GM12878 (cell line): ENCODE results near the gene PCBP1. TPM values are rescaled to one million over a fixed set of nuclear protein-coding genes. Genes with fewer than 3 reads are reported as not detected.
A peak's percentile ranks its signal among the peaks of the same experiment; 100 is the strongest.

ENCODE experiments used
- ATAC-seq: fragments of 200-7000 bp; cut with Tn5 transposase; 3 replicates; pipeline ENCODE4 v1.9.1; 2020; ENCODE audit warnings: mild to moderate bottlenecking, moderate library complexity
- BruUV-seq: library from RNA; stranded (reverse); fragments of 400-500 nt; replicated peaks from 2 replicates; lab custom pipeline; 2021; lab: Mats Ljungman, UMichigan
- CTCF ChIA-PET: fragments of 300-600 bp; sonication (Branson Sonifier 250); formaldehyde crosslinking; extraction: SDS; loops from one replicate; lab custom pipeline; 2021; ENCODE audit warnings: inconsistent platforms; lab: Yijun Ruan, JAX
- POLR2A ChIA-PET: fragments of 350-600 bp; formaldehyde crosslinking; extraction: SDS; loops from one replicate; lab custom pipeline; 2021; ENCODE audit warnings: inconsistent platforms; lab: Charles Lee
- RAD21 ChIA-PET: fragments of 300-600 bp; sonication (Branson Sonifier 250); formaldehyde crosslinking; loops from one replicate; lab custom pipeline; 2023; ENCODE audit warnings: antibody characterized with exemption; ENCODE audit not compliant: unreplicated experiment; lab: Charles Lee
- SMC1A ChIA-PET: fragments of 300-600 bp; sonication (Branson Sonifier 250); formaldehyde crosslinking; loops from one replicate; lab custom pipeline; 2023; ENCODE audit not compliant: unreplicated experiment, uncharacterized antibody; lab: Charles Lee
- DNase-seq: peaks from one replicate; pipeline ENCODE4 v3.0.0-alpha.2; 2011; ENCODE audit warnings: low read depth, low spot score
- FAIRE-seq: peaks from 3 replicates; lab custom pipeline; 2011; peaks lifted over from hg19 to GRCh38; lab: Jason Lieb, UNC
- H2AFZ ChIP-seq: 2 replicates; pipeline ENCODE4 v1.6.0; 2011; ENCODE audit warnings: low read depth, low read length, control low read depth; ENCODE audit not compliant: control insufficient read depth
- H3K27ac ChIP-seq: 2 replicates; pipeline ENCODE4 v1.5.1; 2011; ENCODE audit warnings: control low read depth; ENCODE audit not compliant: control insufficient read depth, insufficient read depth
- H3K27me3 ChIP-seq, 2 experiments: replicated peaks in 1 of 2; 2 replicates each; pipeline versions ENCODE4 v1.6.0 to v1.6.1; 2011; ENCODE audit warnings: low read length in 1 of 2; ENCODE audit not compliant: control insufficient read depth in 2 of 2, insufficient read depth in 2 of 2
- H3K36me3 ChIP-seq, 2 experiments: 2 replicates each; pipeline ENCODE4 v1.5.1; 2011; ENCODE audit warnings: low read length in 1 of 2; ENCODE audit not compliant: control insufficient read depth in 2 of 2, insufficient read depth in 2 of 2
- H3K4me1 ChIP-seq: 2 replicates; pipeline ENCODE4 v1.6.1; 2011; ENCODE audit warnings: mild to moderate bottlenecking, low read length, moderate library complexity, mixed read lengths; ENCODE audit not compliant: control insufficient read depth, insufficient read depth
- H3K4me2 ChIP-seq: 2 replicates; pipeline ENCODE4 v1.6.0; 2011; ENCODE audit warnings: control low read depth; ENCODE audit not compliant: control insufficient read depth, insufficient read depth
- H3K4me3 ChIP-seq: fragments of 200-600 bp; sonication (generic); 2 replicates; pipeline ENCODE4 v1.5.1; 2016
- H3K79me2 ChIP-seq: 2 replicates; pipeline ENCODE4 v1.6.0; 2011; ENCODE audit warnings: low read length; ENCODE audit not compliant: control insufficient read depth, insufficient read depth
- H3K9ac ChIP-seq: 2 replicates; pipeline ENCODE4 v1.8.0; 2011; ENCODE audit warnings: low read length, control low read depth, mixed read lengths; ENCODE audit not compliant: control insufficient read depth, insufficient read depth
- H3K9me3 ChIP-seq: replicated peaks from 3 replicates; pipeline ENCODE4 v1.5.1; 2011; ENCODE audit warnings: mild to moderate bottlenecking, low read length; ENCODE audit not compliant: control insufficient read depth, insufficient read depth
- H4K20me1 ChIP-seq: 2 replicates; pipeline ENCODE4 v1.6.0; 2011; ENCODE audit not compliant: control insufficient read depth, insufficient read depth
- CTCF ChIP-seq, 3 experiments: IDR thresholded peaks in 2 of 3; conservative IDR thresholded peaks in 1 of 3; 2 replicates each; pipeline ENCODE4 v1.5.1; 2011; ENCODE audit warnings: low read depth in 3 of 3, low read length in 3 of 3, mild to moderate bottlenecking in 3 of 3, control low read depth in 2 of 3, moderate library complexity in 2 of 3, inconsistent platforms in 1 of 3, mixed read lengths in 1 of 3; ENCODE audit not compliant: control insufficient read depth in 2 of 3, insufficient read depth in 1 of 3; ENCODE audit errors: extremely low read depth in 1 of 3
- MYC ChIP-seq: IDR thresholded peaks from 2 replicates; pipeline ENCODE4 v1.6.1; 2011; ENCODE audit warnings: mild to moderate bottlenecking, low read length, moderate library complexity, inconsistent platforms; ENCODE audit not compliant: insufficient read depth, insufficient replicate concordance, insufficient read length, severe bottlenecking
- RUNX3 ChIP-seq: IDR thresholded peaks from 2 replicates; pipeline ENCODE4 v1.6.1; 2012; ENCODE audit warnings: low read length, inconsistent platforms
- WGBS: methylation state at CpG from one replicate; pipeline ENCODE4 v1.1.6; 2016; ENCODE audit warnings: low lambda C conversion rate; ENCODE audit not compliant: insufficient replicate concordance, insufficient coverage; ENCODE audit errors: missing lambda C conversion rate; 5-methylcytosine and 5-hydroxymethylcytosine counted together
- in situ Hi-C: fragments of 300-500 bp; cut with MboI; formaldehyde crosslinking; loops from 9 replicates; pipeline ENCODE4 v1.14.3; 2018; ENCODE audit warnings: mixed read lengths
- intact Hi-C: fragments of 100-400 bp; cut with micrococcal nuclease; formaldehyde crosslinking; loops from one replicate; pipeline ENCODE4 v1.14.2; 2022; ENCODE audit not compliant: unreplicated experiment
- polyA plus RNA-seq, 11 experiments: library from polyadenylated mRNA; depleted of rRNA in 4 of 11; unstranded in 6 of 11; stranded (reverse) in 5 of 11; fragments of >200 nt; fragmentation: Nextera tagmentation in 4 of 11; fragmentation: Illumina TruSeq in 1 of 11; extraction: Ambion mirVana in 4 of 11; extraction: Trizol in 1 of 11; gene quantifications; 1 replicate in 1 of 11; 2 replicates in 10 of 11; pipeline versions ENCODE4 v1.2.1 to v1.2.3, GENCODE V29; 2011 to 2016; ENCODE audit warnings: inconsistent platforms in 2 of 11, missing spikeins in 2 of 11, low read depth in 1 of 11
- total RNA-seq, 4 experiments: library from RNA; depleted of rRNA in 3 of 4; stranded (reverse); fragments of >200 nt in 3 of 4; fragmentation: Illumina TruSeq in 1 of 4; extraction: Trizol in 1 of 4; gene quantifications; 2 replicates each; pipeline versions ENCODE4 v1.2.1 to v1.2.3, GENCODE V29; 2013 to 2021

PCBP1 gene
- total and polyA plus RNA-seq, 10 of the 15 experiments (the other 5 are each of a cell fraction or from before 2014, with no cell fraction given), result 24.4 to 494 (median 130) TPM

- ChIA-PET SMC1A (interaction anchor here (0.6 to 3.0 kb wide), 18 partner anchors 9 to 180 kb away, joined by 3 to 35 read pairs (median 5); partner anchors contain the start of gene MXD1), CTCF (interaction anchor here (0.8 to 1.8 kb wide), 12 partner anchors 9 to 47 kb away, joined by 3 to 11 read pairs (median 4); no protein-coding TSS in a partner anchor), RAD21 (interaction anchor here (0.7 to 3.8 kb wide), 15 partner anchors 10 to 291 kb away, joined by 3 to 26 read pairs (median 9); partner anchors contain the start of gene MXD1)
- H3K4me2 ChIP-seq, result peak overlapping the region; percentile 94
- BruUV-seq, result TSS peak; percentile 99
- peak; percentile 47 for ATAC-seq
- H3K4me3 ChIP-seq, result 0 out of 2 replicates have a peak overlapping the region, but pooled peaks have one; percentile 20
- no peaks in the 10 kb centered on the region for H3K27me3 ChIP-seq
- intact Hi-C loops, result no loop called here
- in situ Hi-C loops, result loop anchor here (5.0 kb wide), 1 partner anchor 43 kb away; no protein-coding TSS in a partner anchor
- DNase-seq, result no peak
- H2AFZ ChIP-seq, result peak overlapping the region; percentile 35
- H3K4me1 ChIP-seq, result peaks cover 22% of the 10 kb centered on the region
- H3K36me3 ChIP-seq, result peaks cover 0 to 6% of the 10 kb centered on the region in 2 experiments; a peak in 1 of 4 replicates
- H3K9ac ChIP-seq, result peak overlapping the region; percentile 63
- H3K9me3 ChIP-seq, result no peaks in the 10 kb centered on the region; the same call in 2 of the 3 replicates
- TF ChIP-seq CTCF (IDR thresholded peaks at IDR 0.05 in 2 of 3, conservative IDR thresholded peaks at IDR 0.05 in 1 of 3; ENCODE audit: control insufficient read depth in 2 of 3, extremely low read depth in 1 of 3, insufficient read depth in 1 of 3, low read depth in 3 of 3, low read length in 3 of 3) (0 out of 6 replicates have a peak, but pooled peaks of 2 of the 3 experiments have one; percentile 24 to 25), MYC (no peak), RUNX3 (peak; percentile 40; the same call in 1 of the 2 replicates)
- TF ChIP-seq, all 136 proteins: peak for 2
- Histone ChIP-seq H3K79me2 (peaks cover 19% of the 10 kb centered on the region), H3K27ac (peak overlapping the region; percentile 89), H4K20me1 (no peaks in the 10 kb centered on the region)
- POLR2A ChIA-PET, result interaction anchor here (0.5 to 5.0 kb wide), 19 partner anchors 9 to 462 kb away, joined by 3 to 81 read pairs (median 5); no protein-coding TSS in a partner anchor
- no peak for FAIRE-seq
- WGBS, result 14% methylated on average over 5 of the region's 5 CpGs
Measured at GRCh38 chr2:70094171-70094977, 7.1 kb downstream of the PCBP1 start.
